ENCODE data around the gene CCDC146. TPM values are rescaled to one million over a fixed set of nuclear protein-coding genes. Genes with fewer than 3 reads are reported as not detected.

CCDC146 gene
- total RNA-seq, result 2.2 and 3.6 TPM in 2 replicates

GRCh38 chr7:77121860-77122681, at the start of gene CCDC146:
CCDC146 (plus strand) TSS chr7:77122615; CDS start chr7:77167669, 45,054 bp downstream.

GRCh38 chr7:77199013-77199966, 76.9 kb downstream of the CCDC146 start, which contains the start of gene FGL2:
FGL2 (minus strand) TSS chr7:77199819; CDS start chr7:77199793, 26 bp downstream.

Other genes starting within 250 kb of the CCDC146 start
- not detected in 2 replicates for gene SPDYE17, start 90.3 kb upstream of the CCDC146 start, total RNA-seq
- not detected in 2 replicates for gene SPDYE18, start 60.1 kb upstream of the CCDC146 start, total RNA-seq
- gene FGL2, start 77.2 kb downstream of the CCDC146 start, total RNA-seq, result 29.9 and 31.0 TPM in 2 replicates

All from smooth muscle cell of trachea (primary cell).